ENCODE results near the gene OGDH.

- TF ChIP-seq CTCF (IDR thresholded peaks at IDR 0.05) = no peak
- TF ChIP-seq POLR2A (IDR thresholded peaks at IDR 0.05) = no peak
These were observed 52.6 kb downstream of the OGDH start for GRCh38 chr7:44658979-44659378.
